Osteoblast (primary cell): Measurements from ENCODE around the gene CMIP. TPM values are rescaled to one million over a fixed set of nuclear protein-coding genes. Genes with fewer than 3 reads are reported as not detected.

Source experiments
- DNase-seq: peaks from one replicate; pipeline ENCODE4 v3.0.0; 2011; ENCODE audit warnings: low spot score, mixed read lengths; ENCODE audit not compliant: insufficient read length; ENCODE audit errors: missing footprints
- H2AFZ ChIP-seq: 2 replicates; pipeline ENCODE4 v1.6.0; 2011; ENCODE audit warnings: mild to moderate bottlenecking, low read length
- H3K27ac ChIP-seq: 2 replicates; pipeline ENCODE4 v1.5.1; 2011; ENCODE audit warnings: mild to moderate bottlenecking, low read depth, low read length, moderate library complexity
- H3K27me3 ChIP-seq: 2 replicates; pipeline ENCODE4 v1.6.0; 2012; ENCODE audit warnings: mild to moderate bottlenecking, control low read depth, inconsistent platforms, low read length, moderate library complexity; ENCODE audit not compliant: insufficient read depth
- H3K36me3 ChIP-seq: 2 replicates; pipeline ENCODE4 v1.5.1; 2011; ENCODE audit warnings: mild to moderate bottlenecking, low read length, control low read depth, moderate library complexity; ENCODE audit not compliant: insufficient read depth
- H3K4me1 ChIP-seq: 2 replicates; pipeline ENCODE4 v1.5.1; 2011; ENCODE audit warnings: mild to moderate bottlenecking, low read length, control low read depth, moderate library complexity; ENCODE audit not compliant: insufficient read depth
- H3K4me2 ChIP-seq: 2 replicates; pipeline ENCODE4 v1.6.0; 2011; ENCODE audit warnings: mild to moderate bottlenecking, low read length; ENCODE audit not compliant: insufficient read depth
- H3K4me3 ChIP-seq: fragments of 200-600 bp; sonication (generic); 3 replicates; pipeline ENCODE4 v1.5.1; 2012; ENCODE audit warnings: mild to moderate bottlenecking, low read length, inconsistent platforms; ENCODE audit not compliant: insufficient read depth
- H3K79me2 ChIP-seq: 2 replicates; pipeline ENCODE4 v1.6.0; 2012; ENCODE audit warnings: mild to moderate bottlenecking, low read length, control low read depth, inconsistent platforms; ENCODE audit not compliant: insufficient read depth
- H3K9me3 ChIP-seq: 2 replicates; pipeline ENCODE4 v1.5.1; 2011; ENCODE audit warnings: low read depth, low read length, control low read depth
- H4K20me1 ChIP-seq: 2 replicates; pipeline ENCODE4 v1.6.0; 2012; ENCODE audit warnings: mild to moderate bottlenecking, low read length, control low read depth; ENCODE audit not compliant: insufficient read depth
- CTCF ChIP-seq: IDR thresholded peaks from 2 replicates; pipeline ENCODE4 v1.5.1; 2011; ENCODE audit warnings: mild to moderate bottlenecking, low read depth, low read length, moderate library complexity; ENCODE audit errors: extremely low read depth
- total RNA-seq: library from RNA; depleted of rRNA; stranded (reverse); fragments of >200 nt; gene quantifications from 2 replicates; pipeline ENCODE4 v1.2.3, GENCODE V29; 2012

The CMIP gene
- total RNA-seq, 1 donor: 8.3 TPM

GRCh38 chr16:81652798-81653505 is 208.3 kb downstream of the CMIP start:
- no peak overlapping the region for H3K27ac ChIP-seq
- no peaks in the 10 kb centered on the region for H3K4me1 ChIP-seq
- no peaks in the 10 kb centered on the region for H3K9me3 ChIP-seq
- H2AFZ ChIP-seq: no peak overlapping the region
- peaks cover 4% of the 10 kb centered on the region for H3K36me3 ChIP-seq
- H3K4me2 ChIP-seq: no peak overlapping the region
- TF ChIP-seq CTCF: no peak
- no peak for DNase-seq
- H3K27me3 ChIP-seq: no peaks in the 10 kb centered on the region
- peaks cover 19% of the 10 kb centered on the region for H4K20me1 ChIP-seq
- H3K4me3 ChIP-seq: no peak overlapping the region
- H3K79me2 ChIP-seq: peaks cover 7% of the 10 kb centered on the region

GRCh38 chr16:81654346-81654745 is 209.7 kb downstream of the CMIP start:
- Histone ChIP-seq H3K4me3 (no peak overlapping the region), H3K27ac (no peak overlapping the region), H3K4me1 (no peaks in the 10 kb centered on the region), H3K36me3 (peaks cover 7% of the 10 kb centered on the region), H2AFZ (no peak overlapping the region), H3K4me2 (no peak overlapping the region), H4K20me1 (peaks cover 11% of the 10 kb centered on the region), H3K27me3 (no peaks in the 10 kb centered on the region), H3K9me3 (no peaks in the 10 kb centered on the region), H3K79me2 (peaks cover 2% of the 10 kb centered on the region)
- no peak for TF ChIP-seq CTCF
- no peak for DNase-seq

- no peaks in the 10 kb centered on the region for H3K27me3 ChIP-seq
- peaks cover 10% of the 10 kb centered on the region for H4K20me1 ChIP-seq
- H3K27ac ChIP-seq: no peak overlapping the region
- no peak overlapping the region for H3K4me2 ChIP-seq
- H3K9me3 ChIP-seq: no peaks in the 10 kb centered on the region
- no peaks in the 10 kb centered on the region for H3K4me1 ChIP-seq
- DNase-seq: no peak
- TF ChIP-seq CTCF: no peak
- H3K36me3 ChIP-seq: peaks cover 7% of the 10 kb centered on the region
- H3K79me2 ChIP-seq: peaks cover 2% of the 10 kb centered on the region
- H2AFZ ChIP-seq: no peak overlapping the region
- H3K4me3 ChIP-seq: no peak overlapping the region
Observed at GRCh38 chr16:81655469-81656162, 211.0 kb downstream of the CMIP start.

GRCh38 chr16:81657224-81657623 is 212.6 kb downstream of the CMIP start:
- no peaks in the 10 kb centered on the region for H3K4me1 ChIP-seq
- no peaks in the 10 kb centered on the region for H3K79me2 ChIP-seq
- TF ChIP-seq CTCF: no peak
- no peak overlapping the region for H3K4me3 ChIP-seq
- no peak for DNase-seq
- H3K9me3 ChIP-seq: no peaks in the 10 kb centered on the region
- peaks cover 19% of the 10 kb centered on the region for H3K36me3 ChIP-seq
- no peak overlapping the region for H3K27ac ChIP-seq
- H3K4me2 ChIP-seq: no peak overlapping the region
- peaks cover 8% of the 10 kb centered on the region for H4K20me1 ChIP-seq
- H2AFZ ChIP-seq: no peak overlapping the region
- H3K27me3 ChIP-seq: no peaks in the 10 kb centered on the region
